CD4-positive, alpha-beta T cell treated with Interleukin-4 for 1 hour (primary cell): ENCODE data around the gene PHLDA1.

ENCODE experiments used
- DNase-seq, 2 donors: peaks; one replicate each; pipeline ENCODE4 v3.0.0-alpha.2; 2020 to 2022

The PHLDA1 gene

DNA sequence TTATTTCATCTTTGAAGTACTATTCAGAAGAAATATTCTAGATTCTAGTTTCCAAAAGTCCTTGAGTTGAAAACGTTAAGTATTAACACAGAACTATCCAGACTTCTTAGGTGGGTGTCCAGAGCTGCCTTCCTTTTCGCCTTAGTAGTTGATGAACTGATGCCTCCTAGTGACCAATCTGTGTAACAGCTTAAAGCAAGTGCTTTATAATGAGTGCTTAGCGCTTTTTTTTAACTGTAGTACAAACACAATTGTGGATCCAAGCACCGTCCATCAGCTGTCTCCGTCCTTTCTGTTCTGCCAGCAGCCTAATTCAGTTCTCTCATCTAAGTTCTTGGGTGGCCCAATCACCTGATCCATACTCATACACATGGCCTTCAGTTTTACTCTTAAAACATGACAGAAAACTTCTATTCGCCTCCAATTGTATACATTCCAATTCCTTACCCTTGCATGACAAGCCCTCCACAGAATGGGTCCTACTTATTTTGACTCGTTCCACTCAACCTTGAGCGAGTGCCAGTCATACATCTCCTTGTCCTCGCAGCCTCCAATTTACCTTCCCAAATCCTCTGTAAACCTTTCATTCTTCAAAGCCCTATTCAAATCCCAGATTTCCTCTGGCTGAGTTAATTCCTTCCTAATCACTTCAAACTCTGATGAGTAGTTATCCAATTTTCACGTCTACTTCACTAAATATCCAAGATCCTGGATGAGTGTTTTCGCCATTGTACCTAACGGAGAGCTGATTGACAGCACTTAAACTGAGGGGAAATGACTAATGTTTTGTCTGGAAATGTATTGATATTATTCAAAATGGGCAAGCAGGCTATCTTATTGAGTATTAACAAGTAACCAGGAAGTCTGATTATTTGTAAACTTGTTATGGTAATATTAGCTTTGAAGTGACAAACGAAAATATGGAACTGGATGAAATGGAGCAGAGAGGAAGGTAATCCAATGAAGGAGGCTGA lies 5.8 kb upstream of the PHLDA1 start:
- DNase-seq = peak; percentile 47 to 82

DNA sequence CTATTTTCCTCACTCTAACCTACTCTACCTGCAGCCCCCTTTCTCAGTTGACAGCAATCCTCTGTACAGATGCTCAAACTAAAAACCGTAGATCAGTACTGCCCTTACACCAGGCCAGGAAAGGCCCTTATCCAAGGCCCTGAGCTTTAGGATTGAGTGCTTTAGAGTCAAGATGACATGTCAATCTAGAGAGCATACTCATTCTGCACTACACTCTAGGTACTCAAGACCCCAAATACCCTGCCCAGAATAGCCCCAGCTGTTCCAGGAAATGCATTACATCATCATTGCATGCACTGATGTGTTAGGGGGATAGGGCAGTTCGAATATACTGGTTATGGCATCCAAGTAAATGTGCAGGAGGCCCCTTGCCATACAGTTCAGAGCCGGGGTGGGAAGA lies 3.5 kb upstream of the PHLDA1 start:
- no peak for DNase-seq

DNA sequence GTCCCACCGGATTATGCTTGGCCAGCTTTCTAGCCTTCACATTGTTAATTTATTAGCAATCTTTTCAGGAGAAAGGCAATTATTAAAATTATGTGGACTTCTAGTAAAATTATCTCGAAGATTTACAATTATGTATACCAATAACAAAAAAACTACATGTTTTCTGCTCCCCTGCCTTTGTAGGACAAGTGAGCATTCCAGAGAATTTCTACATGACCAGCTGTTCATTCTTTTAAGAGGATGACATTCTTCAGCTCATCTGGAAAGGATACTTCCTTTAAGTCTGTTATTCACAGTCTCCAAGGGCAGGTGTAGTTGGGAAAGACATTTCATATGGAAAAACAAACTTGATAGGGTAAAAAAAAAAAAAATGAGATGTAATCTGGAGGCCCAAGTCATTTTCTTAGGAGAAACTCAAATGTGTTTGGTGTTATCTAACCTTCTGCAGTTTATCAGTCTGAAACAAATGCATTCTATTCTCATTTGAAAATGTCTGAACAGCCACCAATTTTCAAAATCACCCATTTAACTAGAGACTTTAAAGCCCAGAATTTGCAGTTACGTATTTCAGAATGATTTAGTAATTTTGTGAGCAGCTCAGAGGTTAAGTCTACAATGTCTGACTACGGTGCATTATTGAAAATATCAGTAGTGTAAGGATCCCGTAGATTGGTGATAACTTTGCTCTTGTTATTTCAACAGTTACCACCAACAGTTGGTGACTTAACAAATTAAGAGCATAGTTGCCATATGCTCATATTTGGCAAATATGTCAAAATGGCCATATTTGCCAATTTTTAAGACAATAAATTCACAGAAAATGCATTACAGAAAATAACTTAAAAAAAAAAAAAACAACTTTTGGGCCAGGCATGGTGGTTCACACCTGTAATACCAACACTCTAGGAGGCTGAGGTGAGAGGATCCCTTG lies 1.8 kb upstream of the PHLDA1 start:
- no peak for DNase-seq

DNA sequence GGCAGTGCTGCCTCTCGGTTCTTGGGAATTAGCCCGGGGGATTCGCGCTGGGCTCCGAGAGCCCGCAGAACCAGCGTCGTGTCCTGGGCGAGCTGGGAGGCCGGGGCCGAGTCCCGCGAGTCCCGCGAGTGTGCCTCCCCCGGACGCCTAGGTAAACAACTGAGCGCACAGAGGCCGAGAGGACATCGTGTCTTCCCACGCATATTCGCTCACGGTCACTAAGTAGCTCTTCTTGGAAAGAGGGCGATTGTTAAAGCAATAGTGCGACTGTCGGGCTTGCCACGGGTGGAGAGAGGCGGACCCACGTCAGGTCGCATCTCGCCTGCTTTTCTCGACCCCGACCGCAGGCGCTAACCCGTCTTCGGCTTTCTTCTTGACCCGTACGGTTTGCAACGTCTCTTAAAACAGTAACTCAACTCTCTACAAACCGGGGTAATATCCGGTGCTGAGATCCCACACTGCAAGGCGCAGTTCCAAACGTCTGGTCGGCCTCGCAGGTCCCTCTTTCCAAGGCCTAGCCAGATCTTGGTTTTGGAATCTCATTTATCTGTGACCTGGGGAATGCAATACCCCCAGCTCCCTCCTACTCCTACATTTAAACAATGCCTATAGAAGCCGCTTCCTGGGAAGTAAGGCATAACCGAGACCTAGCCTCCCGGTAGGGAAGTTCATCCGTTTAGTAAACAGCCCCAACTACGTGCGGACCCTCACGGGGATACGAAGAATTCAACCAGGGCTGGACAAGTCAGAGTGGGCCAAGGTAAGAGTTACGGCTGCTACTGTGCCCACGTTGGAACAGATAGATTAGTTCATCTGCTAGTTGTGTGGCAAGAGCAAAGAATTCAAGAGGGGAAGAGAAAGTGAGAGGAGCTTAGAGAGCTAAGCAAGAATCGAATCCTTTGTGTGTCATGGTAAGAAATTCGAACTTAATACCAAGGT lies 736 bp upstream of the PHLDA1 start:
- peak; percentile 41 to 50 for DNase-seq

DNA sequence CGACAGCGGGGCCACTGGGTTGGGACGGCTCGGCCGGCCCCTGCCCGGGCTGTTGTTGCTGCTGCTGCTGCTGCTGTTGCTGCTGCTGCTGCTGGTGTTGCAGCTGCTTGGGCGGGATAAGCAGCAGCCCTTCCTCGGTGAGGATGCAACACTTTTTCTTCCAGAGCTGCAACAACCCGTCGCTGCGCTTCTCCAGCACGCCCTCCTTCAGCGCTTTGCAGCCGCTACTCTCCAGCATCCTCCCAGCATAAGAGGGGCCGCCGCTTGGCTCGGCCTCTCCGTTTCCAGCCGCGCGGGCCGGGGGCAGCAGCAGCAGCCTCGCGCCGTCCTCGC lies 529 bp downstream of the PHLDA1 start:
- no peak for DNase-seq

DNA sequence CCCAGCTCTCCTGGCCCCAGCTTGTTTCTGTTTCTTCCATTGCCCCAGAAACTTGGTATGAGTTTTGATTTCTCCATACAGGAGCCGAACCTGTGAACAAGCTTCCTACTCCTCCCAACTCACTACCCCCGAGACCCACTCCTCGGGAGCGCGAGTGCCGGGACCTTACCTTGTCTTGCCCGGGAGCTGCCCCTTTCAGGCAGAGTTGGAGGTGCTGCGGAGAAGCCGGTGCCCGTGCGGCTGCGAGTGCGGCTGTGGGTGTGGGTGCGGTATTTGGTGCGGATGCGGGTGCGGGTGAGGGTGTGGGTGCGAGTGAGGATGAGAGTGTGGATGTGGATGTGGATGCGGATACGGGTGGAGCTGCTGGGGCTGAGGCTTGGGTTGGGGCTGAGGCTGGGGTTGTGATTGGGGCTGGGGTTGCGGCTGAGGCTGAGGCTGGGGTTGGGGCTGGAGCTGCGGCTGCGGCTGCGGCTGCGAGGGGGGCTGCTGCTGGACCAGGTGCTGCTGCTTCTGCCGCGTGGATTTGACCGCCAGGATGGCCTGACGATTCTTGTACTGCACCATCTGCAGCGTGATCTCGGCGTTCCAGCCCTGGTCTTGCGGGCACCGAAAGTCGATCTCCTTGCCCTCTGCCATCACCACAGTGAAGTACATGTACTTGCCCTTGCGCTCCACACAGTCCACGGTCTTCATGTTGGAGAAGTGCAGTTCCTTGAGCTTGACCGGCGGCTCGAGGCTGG lies 1.1 kb downstream of the PHLDA1 start:
- DNase-seq = peak; percentile 57 to 68

DNA sequence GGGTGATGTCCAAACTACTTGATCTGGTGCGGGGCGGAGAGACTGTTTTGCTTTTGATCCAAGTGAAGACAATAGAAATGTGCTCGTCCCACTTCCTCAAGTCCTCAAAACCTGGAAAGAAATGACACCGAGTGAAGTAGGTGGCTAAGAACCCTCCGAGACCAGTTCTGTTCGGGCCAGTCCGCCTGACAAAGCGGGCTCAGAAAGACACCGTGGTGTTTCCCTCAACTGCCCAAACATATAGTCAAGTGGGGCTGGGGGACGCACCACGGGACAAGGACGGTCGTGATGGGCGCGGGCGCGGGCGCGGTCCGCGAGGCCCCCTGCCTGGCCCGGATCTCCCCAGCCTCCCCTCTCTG lies 1.6 kb downstream of the PHLDA1 start:
- DNase-seq = no peak

DNA sequence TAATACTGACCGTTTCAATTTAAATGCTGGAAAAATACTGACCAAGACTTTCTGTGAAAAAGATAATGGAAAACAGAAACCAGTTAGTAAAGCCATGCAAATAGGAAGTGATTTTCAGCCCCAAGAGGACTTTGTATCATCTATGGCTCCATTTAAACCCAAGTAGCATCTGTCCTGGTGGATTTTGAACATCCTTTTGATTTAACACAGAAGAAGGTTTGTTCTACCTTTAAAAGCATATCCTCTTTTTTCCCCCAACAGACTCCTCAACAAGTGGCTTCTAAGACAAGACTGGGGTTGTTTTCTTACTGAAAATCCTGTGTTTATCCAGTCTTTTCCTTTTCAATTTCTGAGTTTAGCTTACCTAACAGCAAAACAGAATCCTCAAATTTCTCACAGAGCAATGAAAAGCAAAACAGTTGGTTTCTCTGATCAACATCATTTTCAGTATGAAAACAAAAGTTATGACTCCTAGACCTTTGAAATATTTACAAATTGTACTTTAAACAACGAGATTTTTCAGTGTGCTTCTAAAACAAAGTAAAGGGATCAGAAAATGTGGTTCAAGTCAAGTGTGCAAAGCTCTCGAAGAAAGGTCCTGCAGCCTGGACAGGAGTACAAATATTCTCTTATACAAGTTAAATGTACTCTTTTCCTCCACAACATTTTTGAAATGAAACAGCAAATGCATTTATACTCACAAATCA lies 2.9 kb downstream of the PHLDA1 start:
- no peak for DNase-seq

DNA sequence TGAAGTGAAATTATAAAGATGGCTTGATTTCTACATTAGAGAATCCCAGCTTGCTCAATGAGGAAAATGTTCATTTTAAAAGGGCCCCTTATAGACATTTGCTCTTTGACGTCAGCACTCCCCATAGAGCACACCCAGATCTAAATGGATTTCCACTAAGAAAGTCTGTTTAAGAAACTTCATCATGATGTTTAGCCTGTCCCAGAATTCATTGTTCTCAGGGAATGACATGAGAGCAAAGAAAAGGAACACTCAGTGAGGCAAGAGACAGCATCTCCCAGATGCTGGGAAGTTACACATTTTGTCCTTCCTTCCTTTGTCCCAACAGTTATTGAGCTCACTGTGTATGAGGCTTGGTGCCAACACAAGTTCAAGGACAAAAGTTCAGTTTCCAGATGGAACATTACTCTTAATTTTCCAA lies 4.9 kb downstream of the PHLDA1 start:
- DNase-seq = no peak

DNA sequence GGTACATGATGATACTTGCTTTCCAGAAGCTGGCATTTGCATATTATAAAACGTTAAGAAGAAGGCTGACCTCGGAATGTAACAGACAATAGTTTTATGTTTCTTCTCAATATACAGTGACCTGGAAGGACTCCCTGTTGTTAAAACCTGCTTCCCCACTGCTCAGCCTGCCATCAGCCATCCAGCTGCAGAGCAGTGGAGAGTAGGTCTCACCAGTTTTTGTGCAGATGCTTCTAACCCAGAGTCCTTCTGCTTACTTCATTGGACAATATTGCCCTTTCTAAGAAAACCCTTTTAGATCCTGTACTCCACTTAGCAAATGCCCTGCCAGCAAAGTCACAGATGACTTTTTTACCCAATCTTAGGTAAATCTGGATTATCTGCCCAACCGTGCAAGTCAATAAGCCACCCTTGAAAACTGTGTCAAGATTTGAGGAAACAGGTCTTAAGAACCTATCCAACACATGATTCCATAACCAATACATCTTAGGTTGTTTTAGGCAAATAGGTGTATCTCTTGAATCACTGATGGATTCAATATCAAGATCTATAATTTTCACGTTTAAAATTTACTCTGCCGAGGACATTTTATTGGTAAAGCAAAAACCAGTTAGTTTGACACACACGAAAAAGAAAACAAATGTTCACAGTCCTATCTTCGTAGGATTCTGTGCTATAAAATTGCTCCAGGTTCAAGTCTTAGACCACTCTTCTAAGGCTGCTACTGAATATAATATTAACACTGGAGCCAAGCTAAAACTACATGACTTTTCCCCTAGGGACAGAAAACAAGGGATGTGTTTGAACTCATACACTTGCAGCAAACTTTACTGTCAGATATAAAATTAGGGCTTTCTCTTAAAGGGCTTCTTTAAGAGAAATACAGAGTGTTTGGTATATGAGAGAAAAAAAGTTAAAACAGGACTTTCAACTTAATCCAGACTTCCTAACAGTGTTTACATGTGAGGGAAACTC lies 5.7 kb downstream of the PHLDA1 start:
- DNase-seq = no peak

DNA sequence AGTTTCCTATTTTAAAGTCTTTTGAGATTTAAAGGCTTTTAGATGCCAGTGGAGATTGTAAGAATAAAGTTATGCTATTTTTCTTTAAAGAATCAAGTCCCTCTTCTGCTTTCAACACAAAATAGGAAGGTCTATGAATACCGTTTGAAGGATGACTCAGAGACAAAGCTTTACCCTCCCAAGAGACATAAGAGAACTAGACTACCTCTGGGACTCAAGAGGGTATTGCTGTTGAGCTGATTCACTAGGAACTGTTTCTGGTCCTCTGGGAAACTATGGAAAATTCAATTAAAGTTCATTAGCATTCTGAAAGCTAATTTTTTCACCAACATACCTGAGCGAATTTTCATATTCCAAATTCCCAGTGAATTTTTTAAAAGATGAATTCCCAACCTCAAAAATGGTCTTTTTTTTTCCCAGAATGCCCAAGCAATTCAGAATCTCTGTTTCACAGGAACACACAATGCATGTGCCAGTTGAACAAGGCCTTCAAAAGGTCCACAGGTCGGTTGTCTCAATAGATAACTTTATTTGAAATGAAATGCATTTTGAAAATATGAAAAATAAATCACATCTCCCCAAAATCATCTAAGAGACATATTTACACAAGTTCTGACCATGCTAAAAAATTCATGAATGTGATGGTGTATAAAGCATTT lies 6.5 kb downstream of the PHLDA1 start:
- DNase-seq = no peak

DNA sequence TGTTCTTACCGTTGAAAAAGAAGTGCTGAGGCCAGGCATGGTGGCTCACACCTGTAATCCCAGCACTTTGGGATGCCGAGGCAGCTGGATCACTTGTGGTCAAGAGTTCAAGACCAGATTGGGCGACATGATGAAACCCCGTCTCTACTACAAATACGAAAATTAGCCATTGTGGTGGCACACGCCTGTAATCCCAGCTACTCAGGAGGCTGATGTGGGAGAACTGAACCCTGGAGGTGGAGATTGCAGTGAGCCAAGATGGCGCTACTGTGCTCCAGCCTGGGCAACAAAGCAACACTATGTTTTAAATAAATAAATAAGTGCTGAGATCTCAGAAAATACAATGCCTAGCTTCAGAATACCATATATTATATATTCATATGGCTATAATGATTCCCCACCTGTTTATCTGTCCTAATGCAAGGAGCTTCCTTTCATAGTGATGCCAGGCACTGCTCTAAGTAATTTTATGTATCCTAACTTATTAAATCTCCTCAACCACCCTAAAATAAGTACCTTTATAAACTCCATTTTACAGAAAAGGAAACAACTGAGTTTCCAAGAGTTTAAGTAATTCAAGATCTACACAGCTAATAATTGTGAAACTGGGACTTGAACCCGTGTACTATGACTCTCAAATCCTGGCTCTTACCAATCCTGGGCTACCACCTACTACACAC lies 7.3 kb downstream of the PHLDA1 start:
- no peak for DNase-seq

DNA sequence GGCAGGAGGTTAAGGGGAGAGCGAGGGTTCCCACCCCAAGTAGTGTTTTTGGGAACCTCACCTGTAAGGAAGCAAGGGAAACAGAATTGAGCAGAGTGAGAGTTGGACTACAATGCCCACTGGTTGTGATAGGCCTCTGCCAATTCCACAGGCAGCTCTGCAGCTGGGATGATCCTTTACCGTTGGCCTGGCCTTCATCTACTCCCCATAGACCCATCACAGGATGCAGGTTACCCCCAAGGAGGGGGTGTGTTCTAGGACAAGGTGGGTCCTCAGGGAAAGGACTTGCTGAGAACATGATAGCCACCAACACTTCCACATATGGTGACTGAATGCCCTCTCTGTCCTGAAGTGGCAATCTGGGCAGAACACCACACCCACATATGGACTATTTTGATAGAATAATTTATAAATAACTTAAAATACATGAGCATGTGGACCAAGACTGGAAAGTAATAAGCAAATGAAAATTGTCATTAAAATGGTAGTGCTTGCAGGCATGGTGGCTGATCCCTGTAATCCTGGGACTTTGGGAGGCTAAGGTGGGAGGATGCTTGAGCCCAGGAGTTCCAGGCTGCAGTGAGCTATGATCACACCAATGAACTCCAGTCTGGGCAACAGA lies 8.4 kb downstream of the PHLDA1 start:
- no peak for DNase-seq

DNA sequence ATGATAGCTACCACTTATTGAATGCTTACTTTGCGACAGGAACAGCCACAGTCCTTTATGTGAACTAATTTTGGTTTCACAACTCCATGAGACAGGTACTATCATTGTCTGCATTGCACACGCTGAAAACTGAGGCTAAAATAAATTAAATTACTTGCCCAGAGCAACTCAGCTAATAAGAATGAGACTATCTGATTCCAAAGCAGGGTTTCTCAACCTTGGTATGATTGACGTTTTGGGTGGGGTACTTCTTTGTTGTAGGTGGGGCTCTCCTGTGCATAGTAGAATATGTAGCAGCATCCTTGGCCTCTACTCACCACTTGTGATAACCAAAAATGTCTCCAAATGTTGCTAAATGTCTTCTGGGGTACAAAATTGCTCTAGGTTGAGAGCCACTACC lies 9.1 kb downstream of the PHLDA1 start:
- no peak for DNase-seq

DNA sequence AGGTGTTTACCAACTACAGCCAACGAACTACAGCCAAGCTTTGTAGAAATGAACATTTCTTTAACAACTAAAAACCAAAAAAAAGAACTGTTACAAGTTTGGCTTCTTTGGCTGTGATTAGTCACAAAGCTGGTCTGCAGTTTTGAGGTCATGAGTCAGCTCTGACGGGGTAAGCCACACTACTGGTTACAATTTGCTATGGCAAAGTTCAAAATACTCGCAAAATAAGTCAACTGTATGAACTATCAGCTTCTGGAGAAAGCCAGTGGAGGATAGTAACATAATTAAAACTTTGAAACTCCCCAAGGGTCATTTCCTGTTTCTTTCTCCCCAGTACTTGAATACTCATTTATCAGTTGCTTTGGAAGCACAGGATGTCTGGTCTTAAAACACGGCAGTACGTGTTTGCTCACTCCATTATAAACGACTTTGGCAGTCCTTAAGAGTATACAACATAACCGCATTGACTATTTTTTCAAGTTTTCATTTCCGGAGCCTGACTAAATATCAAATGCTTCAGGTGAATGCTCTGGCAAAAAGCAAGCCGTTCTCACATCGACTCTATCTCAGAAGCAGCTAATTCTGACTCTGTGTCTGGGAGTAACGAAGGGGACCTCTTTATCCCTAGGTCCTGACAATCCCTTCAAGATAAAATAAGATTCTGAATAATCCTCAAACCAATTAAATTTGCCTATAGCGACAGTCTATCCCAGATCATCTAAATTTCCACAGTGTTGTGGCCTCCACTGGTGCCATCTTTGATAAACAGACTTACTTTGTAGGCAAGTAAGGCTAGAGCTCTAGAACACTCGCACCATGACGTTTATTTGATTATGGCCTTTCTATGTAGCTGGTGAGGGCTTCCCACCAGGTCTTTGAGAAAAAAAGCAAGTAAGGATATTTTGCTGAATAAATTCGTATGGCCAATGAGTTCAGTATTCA lies 10.6 kb downstream of the PHLDA1 start:
- DNase-seq = peak; percentile 83 to 87

DNA sequence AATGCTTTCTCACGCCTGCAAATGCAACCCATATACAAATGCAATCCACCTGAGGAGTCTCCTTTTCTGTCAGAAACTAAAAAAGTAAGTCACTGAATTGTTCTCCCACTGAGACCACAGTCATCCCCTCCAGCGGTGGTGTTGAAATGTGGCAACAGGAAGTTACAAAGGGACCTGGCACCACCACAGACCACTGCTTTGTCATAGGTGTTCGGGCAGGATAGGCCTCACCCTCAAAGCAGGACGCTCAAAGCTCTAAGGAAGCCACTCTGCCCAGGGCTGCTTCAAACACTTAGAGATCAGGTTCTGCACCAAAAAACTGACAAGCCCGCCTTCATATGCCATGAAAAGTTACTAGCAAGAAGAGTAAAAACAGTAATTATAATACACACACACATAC lies 11.3 kb downstream of the PHLDA1 start:
- peak; percentile 82 to 83 for DNase-seq

DNA sequence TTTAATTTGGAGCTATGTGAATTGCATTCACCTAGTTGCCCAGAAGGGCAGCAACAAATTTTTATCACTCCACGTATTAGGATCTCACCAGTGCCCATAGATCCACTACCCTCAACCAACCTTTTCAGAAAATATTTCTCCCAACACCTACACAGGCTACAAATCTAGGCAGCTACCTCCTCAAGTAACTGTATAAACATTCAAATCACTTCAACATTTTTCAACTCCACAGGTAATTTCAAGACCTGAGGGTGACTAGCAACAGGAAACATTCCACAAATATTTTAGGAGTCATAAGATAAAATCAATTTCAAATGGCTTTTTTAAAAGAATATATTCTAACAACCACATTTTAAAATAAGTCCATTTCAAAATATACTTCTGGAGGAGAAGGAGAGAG lies 12.9 kb downstream of the PHLDA1 start:
- DNase-seq = no peak
